DOHH2 (cell line): Measurements from ENCODE around the gene MMP24OS.

Source experiments
- H3F3A ChIP-seq: fragments of 200-600 bp; sonication (generic), shearing (Covaris generic); 2 replicates; pipeline ENCODE4 v1.6.0; 2016; ENCODE audit warnings: antibody characterized with exemption, mild to moderate bottlenecking; ENCODE audit not compliant: control insufficient read depth, insufficient read depth
- H3K27ac ChIP-seq: fragments of 200-600 bp; sonication (generic); 2 replicates; pipeline ENCODE4 v1.5.1; 2014; ENCODE audit warnings: low read depth, mild to moderate bottlenecking, low read length, moderate library complexity
- H3K27me3 ChIP-seq: fragments of 200-600 bp; sonication (generic); 2 replicates; pipeline ENCODE4 v1.6.1; 2014; ENCODE audit warnings: mild to moderate bottlenecking, low read length, mixed read lengths; ENCODE audit not compliant: control insufficient read depth
- H3K36me3 ChIP-seq: fragments of 200-600 bp; sonication (generic); 2 replicates; pipeline ENCODE4 v1.6.1; 2014; ENCODE audit warnings: mild to moderate bottlenecking, low read length, moderate library complexity, mixed read lengths; ENCODE audit not compliant: control insufficient read depth
- H3K4me1 ChIP-seq: fragments of 200-600 bp; sonication (generic); 2 replicates; pipeline ENCODE4 v1.6.1; 2014; ENCODE audit warnings: mild to moderate bottlenecking, low read length, mixed read lengths; ENCODE audit not compliant: control insufficient read depth
- H3K4me2 ChIP-seq: fragments of 200-600 bp; sonication (generic); 2 replicates; pipeline ENCODE4 v1.6.0; 2014; ENCODE audit warnings: mild to moderate bottlenecking, low read length, moderate library complexity
- H3K4me3 ChIP-seq: fragments of 200-600 bp; sonication (generic); 2 replicates; pipeline ENCODE4 v1.5.1; 2014; ENCODE audit warnings: mild to moderate bottlenecking, low read length, mixed read lengths
- H3K79me2 ChIP-seq: fragments of 200-600 bp; sonication (generic); 2 replicates; pipeline ENCODE4 v1.6.1; 2014; ENCODE audit warnings: mild to moderate bottlenecking, low read length, mixed read lengths; ENCODE audit not compliant: control insufficient read depth
- H3K9me2 ChIP-seq: fragments of 200-600 bp; sonication (generic); replicated peaks from 2 replicates; pipeline ENCODE4 v1.6.1; 2014; ENCODE audit warnings: mild to moderate bottlenecking, low read length, mixed read lengths; ENCODE audit not compliant: control insufficient read depth
- H3K9me3 ChIP-seq: fragments of 200-600 bp; sonication (generic); 2 replicates; pipeline ENCODE4 v1.6.1; 2014; ENCODE audit warnings: antibody characterized with exemption, low read length, mixed read lengths; ENCODE audit not compliant: control insufficient read depth, insufficient read depth
- H4K20me1 ChIP-seq: fragments of 200-600 bp; sonication (generic); 2 replicates; pipeline ENCODE4 v1.6.0; 2014; ENCODE audit warnings: low read depth, mild to moderate bottlenecking, antibody characterized with exemption, low read length, moderate library complexity; ENCODE audit not compliant: control insufficient read depth, insufficient read depth
- CTCF ChIP-seq: fragments of 200-600 bp; sonication (generic); IDR thresholded peaks from one replicate; pipeline ENCODE4 v1.5.1; 2014; ENCODE audit warnings: antibody characterized with exemption, mild to moderate bottlenecking, low read depth, low read length; ENCODE audit not compliant: poor library complexity, severe bottlenecking
- EZH2phosphoT487 ChIP-seq: fragments of 200-600 bp; sonication (generic); IDR thresholded peaks from 2 replicates; pipeline ENCODE4 v1.6.1; 2017; ENCODE audit warnings: borderline replicate concordance, mild to moderate bottlenecking, antibody characterized with exemption, low read length, moderate library complexity, mixed read lengths

The MMP24OS gene

GRCh38 chr20:35274172-35275092 is 3.5 kb downstream of the MMP24OS start:
- H4K20me1 ChIP-seq: peaks cover 4% of the 10 kb centered on the region; the same call in 1 of the 2 replicates
- H3K4me2 ChIP-seq: no peak overlapping the region

GRCh38 chr20:35273449-35274171 is 4.3 kb downstream of the MMP24OS start:
- Histone ChIP-seq H3K79me2 (peaks cover 17% of the 10 kb centered on the region), H3K9me3 (no peaks in the 10 kb centered on the region), H3K27ac (no peak overlapping the region), H3K4me3 (no peak overlapping the region), H3K36me3 (peaks cover 23% of the 10 kb centered on the region), H3K4me2 (no peak overlapping the region), H3K27me3 (no peaks in the 10 kb centered on the region), H4K20me1 (peaks cover 4% of the 10 kb centered on the region; the same call in 1 of the 2 replicates), H3K4me1 (peaks cover 14% of the 10 kb centered on the region), H3K9me2 (no peaks in the 10 kb centered on the region), H3F3A (peaks cover 5% of the 10 kb centered on the region)
- no peak for TF ChIP-seq CTCF
- no peak for TF ChIP-seq EZH2phosphoT487

More at GRCh38 chr20:35274172-35275092, 3.5 kb downstream of the MMP24OS start:
- Histone ChIP-seq H3K27me3 (no peaks in the 10 kb centered on the region), H3K9me3 (no peaks in the 10 kb centered on the region), H3K27ac (no peak overlapping the region), H3K4me3 (no peak overlapping the region), H3K79me2 (peaks cover 17% of the 10 kb centered on the region), H3K36me3 (peaks cover 31% of the 10 kb centered on the region), H3K9me2 (no peaks in the 10 kb centered on the region), H3F3A (peaks cover 13% of the 10 kb centered on the region), H3K4me1 (peaks cover 14% of the 10 kb centered on the region)
- TF ChIP-seq CTCF (no peak), EZH2phosphoT487 (no peak)

GRCh38 chr20:35271904-35272303 is 6.0 kb downstream of the MMP24OS start:
- TF ChIP-seq EZH2phosphoT487: no peak
- TF ChIP-seq CTCF: no peak
- Histone ChIP-seq H3K36me3 (peaks cover 13% of the 10 kb centered on the region), H3K4me2 (no peak overlapping the region), H3K27ac (no peak overlapping the region), H3K79me2 (peaks cover 12% of the 10 kb centered on the region), H3K4me1 (peaks cover 8% of the 10 kb centered on the region), H3K4me3 (no peak overlapping the region), H4K20me1 (no peaks in the 10 kb centered on the region), H3K9me2 (no peaks in the 10 kb centered on the region), H3K27me3 (no peaks in the 10 kb centered on the region), H3F3A (no peaks in the 10 kb centered on the region), H3K9me3 (no peaks in the 10 kb centered on the region)
